Mucosa of rectum (tissue), 2 donors: ENCODE data around the gene BCL2L15.

ENCODE experiments used
- H3K27ac ChIP-seq, 2 donors: one replicate each; pipeline ENCODE4 v1.7.0; 2013; ENCODE audit warnings: inconsistent platforms in 2 of 2, low read depth in 2 of 2, low read length in 2 of 2
- H3K27me3 ChIP-seq, 2 donors: one replicate each; pipeline ENCODE4 v1.7.0; 2013; ENCODE audit warnings: low read length in 2 of 2; ENCODE audit not compliant: control insufficient read depth in 2 of 2, insufficient read depth in 2 of 2
- H3K36me3 ChIP-seq, 2 donors: one replicate each; pipeline ENCODE4 v1.7.0; 2013; ENCODE audit warnings: low read length in 2 of 2; ENCODE audit not compliant: control insufficient read depth in 2 of 2, insufficient read depth in 2 of 2
- H3K4me1 ChIP-seq, 2 donors: one replicate each; pipeline ENCODE4 v1.7.0; 2013; ENCODE audit warnings: low read length in 2 of 2, mild to moderate bottlenecking in 1 of 2; ENCODE audit not compliant: control insufficient read depth in 2 of 2, insufficient read depth in 2 of 2
- H3K4me3 ChIP-seq, 2 donors: one replicate each; pipeline ENCODE4 v1.7.0; 2013; ENCODE audit warnings: low read length in 2 of 2
- H3K9ac ChIP-seq, 2 donors: one replicate each; pipeline ENCODE4 v1.7.0; 2013; ENCODE audit warnings: low read length in 2 of 2, low read depth in 1 of 2, mild to moderate bottlenecking in 1 of 2
- H3K9me3 ChIP-seq, 2 donors: one replicate each; pipeline ENCODE4 v1.7.0; 2013; ENCODE audit warnings: low read length in 2 of 2; ENCODE audit not compliant: control insufficient read depth in 2 of 2
- donor health status: healthy.
- donor health status: Normal muscosa, but diverticular disease.

Gene BCL2L15

DNA sequence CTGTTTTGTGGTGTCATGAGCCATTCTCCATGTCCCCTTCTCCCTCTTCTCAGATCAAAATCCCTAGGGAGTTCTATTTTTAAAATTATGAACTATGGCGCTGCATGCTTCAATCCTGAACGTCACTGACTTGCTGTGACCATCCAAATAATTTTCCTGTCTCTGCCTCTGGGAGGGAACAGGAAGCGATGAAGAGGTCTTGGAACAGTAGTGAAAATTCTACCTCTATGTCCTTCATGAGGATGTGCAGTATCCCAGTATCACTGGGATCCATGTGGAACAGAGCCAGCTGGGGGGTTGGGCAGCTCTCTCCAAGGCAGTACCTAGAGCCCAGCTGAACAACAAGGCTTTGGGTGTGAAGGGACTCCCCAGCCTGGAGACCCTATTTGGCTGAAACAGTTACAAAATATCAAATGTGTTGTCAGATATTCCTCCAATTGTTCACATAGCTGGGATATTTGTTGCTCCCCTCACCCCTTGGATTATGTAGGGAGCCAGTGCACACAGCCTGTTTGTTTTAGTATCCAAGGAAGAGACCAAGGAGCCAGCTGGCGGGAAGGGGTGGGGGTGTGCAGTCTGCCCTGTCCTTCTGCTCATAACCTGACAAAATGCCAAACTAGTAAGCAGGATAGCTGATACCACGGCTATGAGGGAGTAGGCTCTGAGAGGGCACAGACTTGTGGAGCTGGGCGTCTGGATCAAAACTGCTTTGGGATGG, 25.4 kb upstream of the BCL2L15 start:
- peak overlapping the region; percentile 41 to 45 for H3K27ac ChIP-seq
- peaks cover 0 to 4% of the 10 kb centered on the region in 2 donors for H3K4me1 ChIP-seq
- H3K27me3 ChIP-seq, result no peaks in the 10 kb centered on the region
- no peak overlapping the region for H3K4me3 ChIP-seq
- peaks cover 7 to 32% of the 10 kb centered on the region in 2 donors for H3K36me3 ChIP-seq
- no peaks in the 10 kb centered on the region for H3K9me3 ChIP-seq
- no peak overlapping the region for H3K9ac ChIP-seq

DNA sequence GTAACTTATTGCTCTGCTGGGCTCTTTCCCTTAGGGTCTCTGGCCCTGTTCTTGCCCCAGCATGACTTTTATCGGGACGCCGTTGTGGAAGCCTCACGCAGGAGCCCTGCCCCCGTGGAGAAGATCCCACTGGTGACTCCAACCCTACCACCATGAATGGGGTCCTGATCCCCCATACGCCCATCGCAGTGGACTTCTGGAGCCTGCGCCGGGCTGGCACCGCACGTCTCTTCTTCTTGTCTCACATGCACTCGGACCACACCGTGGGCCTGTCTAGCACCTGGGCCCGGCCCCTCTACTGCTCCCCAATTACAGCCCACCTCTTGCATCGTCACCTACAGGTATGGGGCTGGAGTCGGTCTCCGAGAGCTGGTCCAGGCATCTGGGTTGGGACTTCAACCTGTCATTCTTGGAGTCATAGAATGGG, 18.1 kb upstream of the BCL2L15 start:
- no peaks in the 10 kb centered on the region for H3K9me3 ChIP-seq
- peak overlapping the region; percentile 76 to 93 for H3K27ac ChIP-seq
- H3K4me3 ChIP-seq, result peak overlapping the region; percentile 75 to 96
- H3K36me3 ChIP-seq, result peaks cover 0 to 25% of the 10 kb centered on the region in 2 donors
- peak overlapping the region; percentile 86 to 94 for H3K9ac ChIP-seq
- H3K4me1 ChIP-seq, result peaks cover 26 to 29% of the 10 kb centered on the region in 2 donors
- H3K27me3 ChIP-seq, result no peaks in the 10 kb centered on the region

GRCh38 chr1:113904674-113905434, 17.5 kb upstream of the BCL2L15 start, which contains the start of the genes AP4B1 and DCLRE1B:
Gene AP4B1, minus strand, starts transcription at chr1:113904799. Its CDS starts 82 bp downstream, at chr1:113904717.
Gene DCLRE1B, plus strand, starts transcription at chr1:113905326. Its CDS starts 261 bp downstream, at chr1:113905587.
- Histone ChIP-seq H3K36me3 (peaks cover 4 to 26% of the 10 kb centered on the region in 2 donors), H3K4me3 (peak within 1 kb of the TSS; percentile 75 to 96), H3K27ac (peak within 1 kb of the TSS; percentile 93 to 94), H3K4me1 (peaks cover 26 to 29% of the 10 kb centered on the region in 2 donors), H3K9ac (peak within 1 kb of the TSS; percentile 86 to 94), H3K27me3 (no peaks in the 10 kb centered on the region), H3K9me3 (no peaks in the 10 kb centered on the region)

DNA sequence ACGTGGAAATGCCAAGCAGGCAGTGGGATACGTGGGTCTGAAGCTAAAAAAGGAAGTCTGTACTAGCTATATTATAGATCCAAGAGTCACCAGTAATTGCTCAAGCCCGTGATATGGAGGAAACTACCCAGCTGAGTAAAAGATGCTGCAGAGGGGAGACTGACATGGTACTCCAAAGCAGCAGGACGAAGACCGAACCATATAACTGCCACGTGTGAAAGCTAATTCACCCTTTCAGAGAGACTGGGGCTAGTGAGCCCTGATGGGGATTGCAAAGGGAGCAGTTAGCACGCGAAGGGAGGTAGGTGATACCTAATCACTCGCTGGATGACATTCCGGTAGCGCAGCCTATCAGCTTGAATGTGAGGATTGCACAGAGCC, 16.9 kb upstream of the BCL2L15 start:
- Histone ChIP-seq H3K4me1 (peaks cover 26 to 29% of the 10 kb centered on the region in 2 donors), H3K36me3 (peaks cover 9 to 32% of the 10 kb centered on the region in 2 donors), H3K4me3 (peak overlapping the region; percentile 75 to 96), H3K27ac (peak overlapping the region; percentile 93 to 94), H3K9me3 (no peaks in the 10 kb centered on the region), H3K9ac (peak overlapping the region; percentile 82 to 86), H3K27me3 (no peaks in the 10 kb centered on the region)

DNA sequence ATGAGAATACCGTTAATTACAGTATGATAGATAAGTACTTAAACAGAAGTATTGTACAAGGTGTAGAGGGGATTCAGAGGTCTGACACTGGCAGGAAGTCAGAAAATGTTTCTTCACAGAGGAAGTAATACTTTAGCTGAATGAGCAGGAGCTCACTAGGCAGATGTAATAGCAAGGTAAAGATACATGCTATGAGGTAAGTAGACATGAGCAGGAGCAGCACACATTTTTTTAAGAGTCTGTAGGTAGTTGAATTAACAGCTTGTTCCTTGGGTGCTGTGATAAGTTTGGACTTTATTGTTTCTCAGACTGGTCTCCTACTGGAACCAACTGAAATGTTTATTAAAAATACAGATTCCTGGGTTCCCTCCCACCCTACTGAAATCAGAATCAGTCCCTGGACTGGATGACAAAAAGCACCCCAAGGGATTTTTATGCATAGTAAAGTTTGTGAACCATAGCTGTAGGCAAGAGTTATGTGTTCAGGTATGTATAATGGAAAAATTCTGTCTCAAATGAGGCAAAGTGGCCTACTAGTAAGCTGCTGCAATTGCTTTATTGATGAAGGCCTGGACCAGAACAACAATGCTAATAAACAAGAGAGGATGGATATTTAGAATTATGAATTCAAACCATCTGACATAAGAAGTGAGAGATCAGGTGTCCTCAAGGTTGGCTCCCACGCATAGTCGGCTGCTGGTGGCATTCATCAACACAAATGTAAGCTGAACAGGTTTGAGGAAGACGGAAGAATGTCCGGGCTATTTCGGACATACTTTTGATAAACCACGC, 16.3 kb upstream of the BCL2L15 start:
- Histone ChIP-seq H3K27ac (peak overlapping the region; percentile 93 to 94), H3K4me1 (peaks cover 26 to 29% of the 10 kb centered on the region in 2 donors), H3K27me3 (no peaks in the 10 kb centered on the region), H3K9me3 (no peaks in the 10 kb centered on the region), H3K4me3 (peak overlapping the region; percentile 75 to 96), H3K9ac (peak overlapping the region; percentile 82 to 86), H3K36me3 (peaks cover 13 to 33% of the 10 kb centered on the region in 2 donors)

DNA sequence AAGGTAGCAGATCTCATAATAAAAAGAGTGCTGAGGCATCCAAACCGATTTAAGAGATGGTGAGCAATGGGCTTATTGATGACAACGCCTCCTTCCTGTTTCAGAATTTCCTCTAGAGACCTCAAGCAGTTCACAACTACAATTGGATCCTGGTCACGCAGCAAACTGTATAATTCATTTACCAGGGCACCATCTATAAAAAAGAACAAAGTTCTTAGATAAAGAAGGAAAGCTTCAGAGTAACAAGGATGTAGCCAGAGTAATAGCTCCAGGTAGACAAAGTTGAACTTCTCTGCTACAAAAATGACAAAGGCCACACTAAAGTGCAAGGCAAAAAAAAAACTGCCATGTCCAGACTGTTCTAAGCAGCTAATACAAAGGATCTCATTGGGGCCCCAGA, 13.8 kb upstream of the BCL2L15 start:
- Histone ChIP-seq H3K9me3 (no peaks in the 10 kb centered on the region), H3K27ac (peak overlapping the region; percentile 72 to 81), H3K4me3 (no peak overlapping the region), H3K9ac (peak overlapping the region in 1 of 2 donors; percentile 17), H3K36me3 (peaks cover 21 to 44% of the 10 kb centered on the region in 2 donors), H3K27me3 (no peaks in the 10 kb centered on the region), H3K4me1 (peaks cover 26 to 29% of the 10 kb centered on the region in 2 donors)

GRCh38 chr1:113899111-113899510, 11.7 kb upstream of the BCL2L15 start:
- H3K9me3 ChIP-seq, result no peaks in the 10 kb centered on the region
- no peak overlapping the region for H3K9ac ChIP-seq
- H3K36me3 ChIP-seq, result peaks cover 35 to 63% of the 10 kb centered on the region in 2 donors
- H3K27me3 ChIP-seq, result no peaks in the 10 kb centered on the region
- H3K27ac ChIP-seq, result no peak overlapping the region
- H3K4me3 ChIP-seq, result no peak overlapping the region
- peaks cover 24 to 25% of the 10 kb centered on the region in 2 donors for H3K4me1 ChIP-seq

DNA sequence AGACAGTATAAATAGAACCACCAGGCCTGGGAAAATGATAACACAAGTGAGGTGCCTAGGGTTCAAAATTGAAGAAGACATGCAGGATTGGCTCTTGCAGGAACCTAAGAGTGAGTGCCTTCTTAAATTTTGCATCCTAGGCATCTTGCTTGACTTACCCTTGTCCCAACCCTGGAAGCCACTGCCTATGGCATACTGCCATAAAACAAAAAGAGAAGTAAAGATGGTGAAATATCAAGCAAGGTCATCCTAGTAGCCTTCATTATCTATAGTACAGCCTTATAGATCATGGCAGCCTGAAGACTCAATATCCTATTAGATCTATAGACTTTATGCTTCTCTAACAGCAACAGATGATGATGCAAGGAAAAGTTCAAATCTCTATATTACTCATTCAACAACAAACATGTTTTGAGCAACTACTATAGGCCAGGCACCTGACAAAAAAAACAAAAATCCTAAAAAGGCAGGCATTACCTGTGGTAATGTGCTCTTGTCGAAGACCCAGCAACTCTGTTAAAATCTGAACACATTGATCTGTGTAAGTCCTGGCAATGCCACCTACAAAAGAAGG, 10.9 kb upstream of the BCL2L15 start:
- H3K4me3 ChIP-seq, result no peak overlapping the region
- H3K9ac ChIP-seq, result no peak overlapping the region
- H3K27me3 ChIP-seq, result no peaks in the 10 kb centered on the region
- H3K4me1 ChIP-seq, result peaks cover 16 to 18% of the 10 kb centered on the region in 2 donors
- H3K27ac ChIP-seq, result no peak overlapping the region
- H3K9me3 ChIP-seq, result no peaks in the 10 kb centered on the region
- peaks cover 35 to 63% of the 10 kb centered on the region in 2 donors for H3K36me3 ChIP-seq

- H3K9ac ChIP-seq, result no peak overlapping the region
- no peak overlapping the region for H3K4me3 ChIP-seq
- peaks cover 6% of the 10 kb centered on the region in 2 donors for H3K4me1 ChIP-seq
- peaks cover 35 to 56% of the 10 kb centered on the region in 2 donors for H3K36me3 ChIP-seq
- H3K9me3 ChIP-seq, result no peaks in the 10 kb centered on the region
- no peaks in the 10 kb centered on the region for H3K27me3 ChIP-seq
- no peak overlapping the region for H3K27ac ChIP-seq
Measured at GRCh38 chr1:113895961-113896360, 8.6 kb upstream of the BCL2L15 start.
